Natural killer cell (primary cell): ENCODE results near the gene NSFL1C. TPM values are rescaled to one million over a fixed set of nuclear protein-coding genes. Genes with fewer than 3 reads are reported as not detected.

Experiments used
- ATAC-seq, 3 donors: fragments of 150-1000 bp in 2 of 3; fragments of 200-7000 bp in 1 of 3; cut with Tn5 transposase; 1 replicate in 1 of 3; 2 replicates in 2 of 3; pipeline ENCODE4 v1.10.0; 2021; ENCODE audit warnings: mild to moderate bottlenecking in 2 of 3, moderate library complexity in 2 of 3
- DNase-seq, 2 donors: peaks; one replicate each; pipeline versions ENCODE4 v3.0.0 to v3.0.0-alpha.2; 2013 to 2021; ENCODE audit warnings: mixed read lengths in 1 of 2
- H3K27ac ChIP-seq: one replicate; pipeline ENCODE4 v1.5.1; 2013; ENCODE audit warnings: mild to moderate bottlenecking, low read length
- H3K27me3 ChIP-seq: one replicate; pipeline ENCODE4 v1.6.1; 2013; ENCODE audit warnings: low read length; ENCODE audit not compliant: control insufficient read depth, insufficient read depth
- H3K36me3 ChIP-seq: one replicate; pipeline ENCODE4 v1.6.1; 2013; ENCODE audit warnings: low read length; ENCODE audit not compliant: control insufficient read depth, insufficient read depth
- H3K4me1 ChIP-seq: one replicate; pipeline ENCODE4 v1.6.1; 2013; ENCODE audit warnings: low read length; ENCODE audit not compliant: control insufficient read depth, insufficient read depth
- H3K4me3 ChIP-seq: one replicate; pipeline ENCODE4 v1.5.1; 2013; ENCODE audit warnings: low read length
- H3K9me3 ChIP-seq: one replicate; pipeline ENCODE4 v1.6.1; 2013; ENCODE audit warnings: low read length; ENCODE audit not compliant: control insufficient read depth, insufficient read depth
- H3K27ac Mint-ChIP-seq, 2 donors: one replicate each; pipeline ENCODE4 v1.8.0; 2022; ENCODE audit warnings: mild to moderate bottlenecking in 2 of 2, mixed read lengths in 2 of 2, moderate library complexity in 1 of 2
- H3K27me3 Mint-ChIP-seq, 2 donors: one replicate each; pipeline ENCODE4 v1.8.0; 2022; ENCODE audit warnings: low read depth in 2 of 2, mixed read lengths in 2 of 2
- H3K36me3 Mint-ChIP-seq: one replicate; pipeline ENCODE4 v1.8.0; 2022; ENCODE audit warnings: mixed read lengths
- H3K4me1 Mint-ChIP-seq, 2 donors: one replicate each; pipeline ENCODE4 v1.8.0; 2022; ENCODE audit warnings: mixed read lengths in 2 of 2
- H3K4me3 Mint-ChIP-seq: one replicate; pipeline ENCODE4 v1.8.0; 2022; ENCODE audit warnings: mild to moderate bottlenecking, moderate library complexity, mixed read lengths
- H3K9me3 Mint-ChIP-seq, 2 donors: one replicate each; pipeline ENCODE4 v1.8.0; 2022; ENCODE audit warnings: mixed read lengths in 2 of 2
- CTCF ChIP-seq: fragments of 200-600 bp; IDR thresholded peaks from one replicate; pipeline ENCODE4 v1.8.0; 2022; ENCODE audit warnings: antibody characterized with exemption
- WGBS: methylation state at CpG from one replicate; pipeline ENCODE4 v1.1.7; 2013; ENCODE audit warnings: missing lambda C conversion rate; ENCODE audit not compliant: insufficient coverage; 5-methylcytosine and 5-hydroxymethylcytosine counted together
- intact Hi-C: fragments of 100-400 bp; cut with micrococcal nuclease; formaldehyde crosslinking; loops from one replicate; pipeline ENCODE4 v1.14.2; 2022
- total RNA-seq, 4 donors: library from RNA; stranded (reverse); fragments of 120-200 nt in 1 of 4; gene quantifications; one replicate each; pipeline versions ENCODE4 v1.2.3 to v1.2.4, GENCODE V29; 2013 to 2022

NSFL1C gene
- total RNA-seq, 3 donors from 2014 or later (not counting 1 experiment from before 2014, with no cell fraction given), result 53.9 to 69.0 (median 66.2) TPM

GRCh38 chr20:1420066-1420465 lies 46.6 kb downstream of the NSFL1C start:
- Histone ChIP-seq H3K36me3 (no peaks in the 10 kb centered on the region), H3K4me1 (no peaks in the 10 kb centered on the region), H3K27me3 (peaks cover 13% of the 10 kb centered on the region), H3K9me3 (peaks cover 8% of the 10 kb centered on the region), H3K4me3 (no peak overlapping the region), H3K27ac (no peak overlapping the region)
- 78% methylated on average over 4 of the region's 4 CpGs for WGBS
- Mint-ChIP-seq H3K27ac (no peak overlapping the region), H3K9me3 (peaks cover 4 to 7% of the 10 kb centered on the region in 2 donors), H3K36me3 (peaks cover 23% of the 10 kb centered on the region), H3K4me1 (no peaks in the 10 kb centered on the region), H3K4me3 (no peak overlapping the region), H3K27me3 (peaks cover 65 to 89% of the 10 kb centered on the region in 2 donors)
- DNase-seq, result no peak
- intact Hi-C loops, result no loop called here
- ATAC-seq, result no peak
- no peak for TF ChIP-seq CTCF

GRCh38 chr20:1418350-1418749 lies 48.3 kb downstream of the NSFL1C start:
- WGBS, result 94% methylated on average over 3 of the region's 3 CpGs
- H3K36me3 ChIP-seq, result no peaks in the 10 kb centered on the region
- H3K27ac Mint-ChIP-seq, result no peak overlapping the region
- no peak overlapping the region for H3K4me3 Mint-ChIP-seq
- peaks cover 64 to 92% of the 10 kb centered on the region in 2 donors for H3K27me3 Mint-ChIP-seq
- H3K4me3 ChIP-seq, result no peak overlapping the region
- ATAC-seq, result no peak
- no peak for DNase-seq
- peaks cover 15% of the 10 kb centered on the region for H3K27me3 ChIP-seq
- H3K9me3 Mint-ChIP-seq, result peaks cover 4 to 7% of the 10 kb centered on the region in 2 donors
- intact Hi-C loops, result no loop called here
- no peaks in the 10 kb centered on the region for H3K4me1 ChIP-seq
- no peak overlapping the region for H3K27ac ChIP-seq
- no peak for TF ChIP-seq CTCF
- no peaks in the 10 kb centered on the region for H3K4me1 Mint-ChIP-seq
- H3K36me3 Mint-ChIP-seq, result peaks cover 23% of the 10 kb centered on the region
- H3K9me3 ChIP-seq, result peaks cover 8% of the 10 kb centered on the region

- no peaks in the 10 kb centered on the region for H3K4me1 Mint-ChIP-seq
- Histone ChIP-seq H3K27me3 (peaks cover 15% of the 10 kb centered on the region), H3K4me1 (no peaks in the 10 kb centered on the region), H3K27ac (no peak overlapping the region), H3K9me3 (peaks cover 8% of the 10 kb centered on the region), H3K4me3 (no peak overlapping the region), H3K36me3 (no peaks in the 10 kb centered on the region)
- no peak overlapping the region for H3K4me3 Mint-ChIP-seq
- TF ChIP-seq CTCF, result no peak
- H3K27ac Mint-ChIP-seq, result no peak overlapping the region
- peaks cover 4 to 7% of the 10 kb centered on the region in 2 donors for H3K9me3 Mint-ChIP-seq
- H3K27me3 Mint-ChIP-seq, result peaks cover 61 to 91% of the 10 kb centered on the region in 2 donors
- DNase-seq, result no peak
- peaks cover 23% of the 10 kb centered on the region for H3K36me3 Mint-ChIP-seq
- intact Hi-C loops, result no loop called here
- ATAC-seq, result no peak
Measured at GRCh38 chr20:1417790-1418189, 48.9 kb downstream of the NSFL1C start.

- peaks cover 4 to 7% of the 10 kb centered on the region in 2 donors for H3K9me3 Mint-ChIP-seq
- H3K27ac ChIP-seq, result no peak overlapping the region
- no peaks in the 10 kb centered on the region for H3K4me1 ChIP-seq
- H3K4me1 Mint-ChIP-seq, result no peaks in the 10 kb centered on the region
- intact Hi-C loops, result no loop called here
- H3K36me3 Mint-ChIP-seq, result peaks cover 23% of the 10 kb centered on the region
- no peak for ATAC-seq
- 84% methylated on average over 5 of the region's 5 CpGs for WGBS
- no peak overlapping the region for H3K4me3 ChIP-seq
- peaks cover 8% of the 10 kb centered on the region for H3K9me3 ChIP-seq
- H3K27ac Mint-ChIP-seq, result no peak overlapping the region
- H3K27me3 Mint-ChIP-seq, result peaks cover 57 to 91% of the 10 kb centered on the region in 2 donors
- peaks cover 18% of the 10 kb centered on the region for H3K27me3 ChIP-seq
- DNase-seq, result no peak
- H3K36me3 ChIP-seq, result no peaks in the 10 kb centered on the region
- TF ChIP-seq CTCF, result no peak
- no peak overlapping the region for H3K4me3 Mint-ChIP-seq
Measured at GRCh38 chr20:1417273-1417672, 49.4 kb downstream of the NSFL1C start.
